Lung (tissue), 12 donors: ENCODE data around the gene IFITM1. TPM values are rescaled to one million over a fixed set of nuclear protein-coding genes. Genes with fewer than 3 reads are reported as not detected.

ENCODE experiments used
- ATAC-seq: fragments of 200-7000 bp; cut with Tn5 transposase; one replicate; pipeline ENCODE4 v1.9.1; 2020; ENCODE audit warnings: moderate number of reproducible peaks; ENCODE audit not compliant: insufficient read depth, low FRiP score
- DNase-seq, 3 donors: peaks; one replicate each; pipeline ENCODE4 v3.0.0-alpha.2; 2013 to 2017
- H3K27ac ChIP-seq, 2 donors: one replicate each; pipeline ENCODE4 v1.5.1; 2013; ENCODE audit warnings: mild to moderate bottlenecking in 2 of 2, moderate library complexity in 2 of 2, control low read depth in 1 of 2, inconsistent platforms in 1 of 2, low read depth in 1 of 2, low read length in 1 of 2
- H3K27me3 ChIP-seq, 3 donors: one replicate each; pipeline ENCODE4 v1.5.1; 2013; ENCODE audit warnings: low read length in 2 of 3; ENCODE audit not compliant: control insufficient read depth in 3 of 3, insufficient read depth in 3 of 3
- H3K36me3 ChIP-seq, 4 donors: one replicate each; pipeline ENCODE4 v1.5.1; 2013; ENCODE audit warnings: low read length in 4 of 4, mild to moderate bottlenecking in 1 of 4, moderate library complexity in 1 of 4; ENCODE audit not compliant: control insufficient read depth in 4 of 4, insufficient read depth in 4 of 4
- H3K4me1 ChIP-seq, 5 donors: one replicate each; pipeline ENCODE4 v1.5.1; 2013; ENCODE audit warnings: low read length in 5 of 5, mild to moderate bottlenecking in 2 of 5, moderate library complexity in 1 of 5; ENCODE audit not compliant: control insufficient read depth in 5 of 5, insufficient read depth in 5 of 5
- H3K4me3 ChIP-seq: one replicate; pipeline ENCODE4 v1.5.1; 2013; ENCODE audit warnings: mild to moderate bottlenecking, control low read depth, moderate library complexity
- H3K9ac ChIP-seq, 2 donors: one replicate each; pipeline ENCODE4 v1.5.1; 2013; ENCODE audit warnings: low read length in 2 of 2, control low read depth in 1 of 2; ENCODE audit not compliant: insufficient read depth in 1 of 2
- H3K9me3 ChIP-seq, 4 donors: one replicate each; pipeline ENCODE4 v1.5.1; 2013; ENCODE audit warnings: low read length in 3 of 4, mild to moderate bottlenecking in 1 of 4, moderate library complexity in 1 of 4; ENCODE audit not compliant: control insufficient read depth in 4 of 4, insufficient read depth in 3 of 4
- WGBS, 2 donors: extraction: QIAGEN DNeasy Blood & Tissue Kit; methylation state at CpG; one replicate each; pipeline ENCODE4 v1.1.7; 2013; 5-methylcytosine and 5-hydroxymethylcytosine counted together
- polyA plus RNA-seq, 2 donors: library from polyadenylated mRNA; stranded (reverse); fragments of 200-250 nt; gene quantifications; one replicate each; pipeline ENCODE4 v1.2.1, GENCODE V29; 2013
- total RNA-seq, 2 donors: library from RNA; depleted of rRNA in 1 of 2; stranded (reverse); fragments of >200 nt in 1 of 2; gene quantifications; one replicate each; pipeline ENCODE4 v1.2.1, GENCODE V29; 2014 to 2021
- TF ChIP-seq, protein P1 (sequence below): IDR thresholded peaks from 2 replicates; pipeline ENCODE4 v1.5.1; 2012; ENCODE audit warnings: mild to moderate bottlenecking; ENCODE audit errors: control extremely low read depth, extremely low read depth
- donor health status: control.
- donor health status: control.
- donor health status: Bipolar disorder and iron deficiency.
- donor health status: healthy.
- donor health status: DM: yes; HTN: yes; CAD: no.

IFITM1 gene
- total and polyA plus RNA-seq, 4 donors = 53.3 to 531 (median 189) TPM

DNA sequence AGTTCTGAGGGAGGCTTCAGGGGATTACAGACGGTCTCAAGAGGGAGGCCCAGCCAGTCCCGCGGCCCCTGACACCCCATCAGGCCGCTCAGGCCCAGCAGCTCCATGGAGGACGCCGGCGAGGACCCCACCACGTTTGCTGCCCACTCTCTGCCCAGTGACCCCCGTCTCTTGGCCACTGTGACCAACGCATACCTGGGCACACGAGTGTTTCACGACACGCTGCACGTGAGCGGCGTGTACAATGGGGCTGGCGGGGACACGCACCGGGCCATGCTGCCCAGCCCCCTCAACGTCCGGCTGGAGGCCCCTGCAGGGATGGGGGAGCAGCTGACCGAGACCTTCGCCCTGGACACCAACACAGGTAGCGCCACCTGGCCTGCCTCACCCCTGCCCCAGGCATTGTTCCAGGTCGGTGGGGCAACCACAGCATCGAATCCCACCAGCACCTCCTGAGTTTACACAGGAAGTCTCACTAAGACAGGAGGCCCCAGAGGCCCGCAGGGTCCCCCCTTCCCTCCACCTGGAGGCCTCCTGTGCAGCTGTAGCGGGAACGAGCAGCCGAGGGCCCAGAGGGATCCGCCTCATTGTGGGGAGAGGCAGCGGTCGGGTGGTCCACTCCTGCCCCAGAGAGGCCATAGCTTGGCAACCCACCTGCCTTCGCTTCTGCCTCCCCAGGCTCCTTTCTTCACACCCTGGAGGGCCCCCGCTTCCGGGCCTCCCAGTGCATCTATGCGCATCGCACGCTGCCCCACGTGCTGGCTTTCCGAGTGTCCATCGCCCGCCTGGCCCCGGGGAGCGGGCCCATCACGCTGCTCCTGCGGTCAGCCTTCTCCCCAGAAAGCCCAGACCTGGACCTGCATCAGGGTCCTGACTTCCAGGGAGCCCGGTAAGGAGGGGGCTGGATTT lies 23.9 kb upstream of the IFITM1 start:
- H3K27me3 ChIP-seq = peaks cover 0 to 22% (median 10%) of the 10 kb centered on the region in 3 donors
- no peak overlapping the region for H3K9ac ChIP-seq
- 83 to 87% methylated on average over 48 of the region's 48 CpGs for WGBS, 2 donors
- no peaks in the 10 kb centered on the region for H3K9me3 ChIP-seq
- ATAC-seq (no peak), DNase-seq (no peak)
- H3K4me1 ChIP-seq = peaks cover 0 to 12% (median 0%) of the 10 kb centered on the region in 5 donors
- H3K27ac ChIP-seq = no peak overlapping the region
- H3K36me3 ChIP-seq = peaks cover 0 to 23% (median 0%) of the 10 kb centered on the region in 4 donors
- H3K4me3 ChIP-seq = no peak overlapping the region
- TF ChIP-seq, protein P1, sequence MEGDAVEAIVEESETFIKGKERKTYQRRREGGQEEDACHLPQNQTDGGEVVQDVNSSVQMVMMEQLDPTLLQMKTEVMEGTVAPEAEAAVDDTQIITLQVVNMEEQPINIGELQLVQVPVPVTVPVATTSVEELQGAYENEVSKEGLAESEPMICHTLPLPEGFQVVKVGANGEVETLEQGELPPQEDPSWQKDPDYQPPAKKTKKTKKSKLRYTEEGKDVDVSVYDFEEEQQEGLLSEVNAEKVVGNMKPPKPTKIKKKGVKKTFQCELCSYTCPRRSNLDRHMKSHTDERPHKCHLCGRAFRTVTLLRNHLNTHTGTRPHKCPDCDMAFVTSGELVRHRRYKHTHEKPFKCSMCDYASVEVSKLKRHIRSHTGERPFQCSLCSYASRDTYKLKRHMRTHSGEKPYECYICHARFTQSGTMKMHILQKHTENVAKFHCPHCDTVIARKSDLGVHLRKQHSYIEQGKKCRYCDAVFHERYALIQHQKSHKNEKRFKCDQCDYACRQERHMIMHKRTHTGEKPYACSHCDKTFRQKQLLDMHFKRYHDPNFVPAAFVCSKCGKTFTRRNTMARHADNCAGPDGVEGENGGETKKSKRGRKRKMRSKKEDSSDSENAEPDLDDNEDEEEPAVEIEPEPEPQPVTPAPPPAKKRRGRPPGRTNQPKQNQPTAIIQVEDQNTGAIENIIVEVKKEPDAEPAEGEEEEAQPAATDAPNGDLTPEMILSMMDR = no peak

- Histone ChIP-seq H3K4me1 (peaks cover 0 to 12% (median 0%) of the 10 kb centered on the region in 5 donors), H3K27ac (no peak overlapping the region), H3K27me3 (peaks cover 0 to 19% (median 10%) of the 10 kb centered on the region in 3 donors), H3K4me3 (no peak overlapping the region), H3K9ac (no peak overlapping the region), H3K36me3 (peaks cover 0 to 23% (median 0%) of the 10 kb centered on the region in 4 donors), H3K9me3 (no peaks in the 10 kb centered on the region)
- 90 to 91% methylated on average over 13 of the region's 13 CpGs for WGBS, 2 donors
- TF ChIP-seq, protein P1 = no peak
- ATAC-seq = no peak
- no peak for DNase-seq
These were observed 23.1 kb upstream of the IFITM1 start for GRCh38 chr11:290621-291231.

DNA sequence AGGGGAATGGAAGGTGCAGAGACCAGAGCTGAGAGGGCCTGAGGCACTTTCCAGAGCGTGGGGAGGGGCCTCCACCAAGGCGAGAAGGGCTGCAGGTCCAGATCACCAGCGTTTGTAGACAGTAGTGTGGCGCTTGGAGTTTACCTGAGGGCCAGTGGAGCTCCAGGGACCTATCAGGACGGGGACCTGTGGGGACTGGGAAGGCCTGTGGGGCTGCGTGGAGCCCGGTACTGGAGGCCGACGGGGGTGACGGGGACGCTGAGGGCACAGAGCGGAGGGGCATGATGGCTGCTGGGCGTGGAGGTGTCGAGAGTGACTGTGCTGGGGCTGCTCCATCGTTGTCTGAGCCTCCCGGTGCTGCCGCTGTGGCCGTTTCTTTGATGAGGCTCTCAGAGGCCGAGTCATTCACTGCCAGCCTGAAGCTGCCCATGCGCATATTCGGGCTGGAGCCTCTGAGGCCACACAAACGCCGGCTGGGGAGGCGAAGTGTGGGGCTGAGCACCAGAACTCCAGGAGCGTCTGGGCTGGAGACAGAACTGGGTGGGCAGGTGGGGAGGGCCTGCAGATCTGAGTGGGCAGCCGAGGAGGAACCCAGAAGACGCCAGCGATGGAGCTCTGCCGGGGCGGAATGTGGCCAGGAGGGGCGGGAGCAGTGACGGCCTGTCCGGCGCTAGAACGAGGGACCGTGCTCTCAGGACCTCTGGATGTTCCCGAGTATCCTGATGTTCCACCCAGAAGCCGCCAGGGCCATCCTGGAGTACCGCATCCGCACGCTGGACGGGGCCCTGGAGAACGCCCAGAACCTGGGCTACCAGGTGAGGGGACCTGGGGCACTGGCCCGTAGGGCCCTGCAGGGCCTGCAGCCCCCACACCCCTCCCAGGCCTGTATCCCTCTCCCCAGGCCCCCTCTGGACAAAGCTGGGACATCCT lies 22.3 kb upstream of the IFITM1 start:
- no peak overlapping the region for H3K4me3 ChIP-seq
- peaks cover 0 to 23% (median 0%) of the 10 kb centered on the region in 4 donors for H3K36me3 ChIP-seq
- DNase-seq (no peak), ATAC-seq (no peak)
- H3K9ac ChIP-seq = no peak overlapping the region
- no peaks in the 10 kb centered on the region for H3K9me3 ChIP-seq
- no peak overlapping the region for H3K27ac ChIP-seq
- WGBS, 2 donors = 92 to 95% methylated on average over 44 of the region's 44 CpGs
- TF ChIP-seq, protein P1 = no peak
- peaks cover 0 to 13% (median 10%) of the 10 kb centered on the region in 3 donors for H3K27me3 ChIP-seq
- H3K4me1 ChIP-seq = peaks cover 0 to 12% (median 0%) of the 10 kb centered on the region in 5 donors
